Gastroesophageal sphincter (tissue), 2 donors: ENCODE data around the gene SLC6A16.

Experiments used
- POLR2A ChIP-seq, 2 donors: fragments of 450-650 bp; IDR thresholded peaks; one replicate each; pipeline ENCODE4 v1.6.1; 2017; ENCODE audit warnings: antibody characterized with exemption in 2 of 2, mild to moderate bottlenecking in 2 of 2, moderate library complexity in 1 of 2
- POLR2AphosphoS5 ChIP-seq: sonication (generic); formaldehyde crosslinking; IDR thresholded peaks from one replicate; pipeline ENCODE4 v1.6.1; 2017; ENCODE audit warnings: antibody characterized with exemption

DNA sequence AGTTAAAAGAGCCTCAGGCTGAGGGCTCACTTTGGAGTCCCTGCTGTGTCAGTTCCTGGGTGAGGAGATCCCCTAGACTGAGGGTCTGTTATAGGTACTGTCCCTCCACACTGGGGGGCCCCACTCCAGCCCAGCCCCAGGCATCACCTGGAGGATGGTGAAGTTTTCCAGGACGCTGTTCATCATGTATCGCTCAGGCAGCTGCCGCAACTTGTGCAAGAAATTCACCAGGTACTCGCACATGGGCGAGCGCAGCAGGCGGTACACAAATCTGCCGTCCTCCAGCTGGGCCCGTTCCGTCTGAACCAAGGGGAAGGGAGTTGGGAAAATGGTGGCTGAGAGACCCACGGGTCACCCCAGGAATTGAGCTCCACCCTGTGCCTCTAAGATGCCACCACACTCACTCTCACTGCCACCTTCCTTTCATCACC lies 17.3 kb upstream of the SLC6A16 start:
- TF ChIP-seq POLR2A (IDR thresholded peaks at IDR 0.05), result no peak
- TF ChIP-seq POLR2AphosphoS5, result no peak
